DOHH2 (cell line): ENCODE results near the gene HRH4.

Source experiments
- H3F3A ChIP-seq: fragments of 200-600 bp; sonication (generic), shearing (Covaris generic); 2 replicates; pipeline ENCODE4 v1.6.0; 2016; ENCODE audit warnings: antibody characterized with exemption, mild to moderate bottlenecking; ENCODE audit not compliant: control insufficient read depth, insufficient read depth
- H3K27ac ChIP-seq: fragments of 200-600 bp; sonication (generic); 2 replicates; pipeline ENCODE4 v1.5.1; 2014; ENCODE audit warnings: low read depth, mild to moderate bottlenecking, low read length, moderate library complexity
- H3K27me3 ChIP-seq: fragments of 200-600 bp; sonication (generic); 2 replicates; pipeline ENCODE4 v1.6.1; 2014; ENCODE audit warnings: mild to moderate bottlenecking, low read length, mixed read lengths; ENCODE audit not compliant: control insufficient read depth
- H3K36me3 ChIP-seq: fragments of 200-600 bp; sonication (generic); 2 replicates; pipeline ENCODE4 v1.6.1; 2014; ENCODE audit warnings: mild to moderate bottlenecking, low read length, moderate library complexity, mixed read lengths; ENCODE audit not compliant: control insufficient read depth
- H3K4me1 ChIP-seq: fragments of 200-600 bp; sonication (generic); 2 replicates; pipeline ENCODE4 v1.6.1; 2014; ENCODE audit warnings: mild to moderate bottlenecking, low read length, mixed read lengths; ENCODE audit not compliant: control insufficient read depth
- H3K4me2 ChIP-seq: fragments of 200-600 bp; sonication (generic); 2 replicates; pipeline ENCODE4 v1.6.0; 2014; ENCODE audit warnings: mild to moderate bottlenecking, low read length, moderate library complexity
- H3K4me3 ChIP-seq: fragments of 200-600 bp; sonication (generic); 2 replicates; pipeline ENCODE4 v1.5.1; 2014; ENCODE audit warnings: mild to moderate bottlenecking, low read length, mixed read lengths
- H3K79me2 ChIP-seq: fragments of 200-600 bp; sonication (generic); 2 replicates; pipeline ENCODE4 v1.6.1; 2014; ENCODE audit warnings: mild to moderate bottlenecking, low read length, mixed read lengths; ENCODE audit not compliant: control insufficient read depth
- H3K9me2 ChIP-seq: fragments of 200-600 bp; sonication (generic); replicated peaks from 2 replicates; pipeline ENCODE4 v1.6.1; 2014; ENCODE audit warnings: mild to moderate bottlenecking, low read length, mixed read lengths; ENCODE audit not compliant: control insufficient read depth
- H3K9me3 ChIP-seq: fragments of 200-600 bp; sonication (generic); 2 replicates; pipeline ENCODE4 v1.6.1; 2014; ENCODE audit warnings: antibody characterized with exemption, low read length, mixed read lengths; ENCODE audit not compliant: control insufficient read depth, insufficient read depth
- H4K20me1 ChIP-seq: fragments of 200-600 bp; sonication (generic); 2 replicates; pipeline ENCODE4 v1.6.0; 2014; ENCODE audit warnings: low read depth, mild to moderate bottlenecking, antibody characterized with exemption, low read length, moderate library complexity; ENCODE audit not compliant: control insufficient read depth, insufficient read depth
- CTCF ChIP-seq: fragments of 200-600 bp; sonication (generic); IDR thresholded peaks from one replicate; pipeline ENCODE4 v1.5.1; 2014; ENCODE audit warnings: antibody characterized with exemption, mild to moderate bottlenecking, low read depth, low read length; ENCODE audit not compliant: poor library complexity, severe bottlenecking
- EZH2phosphoT487 ChIP-seq: fragments of 200-600 bp; sonication (generic); IDR thresholded peaks from 2 replicates; pipeline ENCODE4 v1.6.1; 2017; ENCODE audit warnings: borderline replicate concordance, mild to moderate bottlenecking, antibody characterized with exemption, low read length, moderate library complexity, mixed read lengths

Gene HRH4

GRCh38 chr18:24417480-24417879, 43.0 kb upstream of the HRH4 start:
- Histone ChIP-seq H3K9me3 (no peaks in the 10 kb centered on the region), H3K4me3 (no peak overlapping the region), H3K27ac (no peak overlapping the region), H3K4me1 (no peaks in the 10 kb centered on the region), H3K4me2 (no peak overlapping the region), H3K36me3 (no peaks in the 10 kb centered on the region), H3K9me2 (no peaks in the 10 kb centered on the region), H3F3A (no peaks in the 10 kb centered on the region), H4K20me1 (no peaks in the 10 kb centered on the region), H3K79me2 (no peaks in the 10 kb centered on the region), H3K27me3 (peaks cover 2% of the 10 kb centered on the region; the same call in 1 of the 2 replicates)
- no peak for TF ChIP-seq CTCF
- no peak for TF ChIP-seq EZH2phosphoT487

- no peaks in the 10 kb centered on the region for H3K79me2 ChIP-seq
- no peak overlapping the region for H3K4me2 ChIP-seq
- H3F3A ChIP-seq, result no peaks in the 10 kb centered on the region
- H3K4me1 ChIP-seq, result no peaks in the 10 kb centered on the region
- H3K27me3 ChIP-seq, result peaks cover 2% of the 10 kb centered on the region; the same call in 1 of the 2 replicates
- H3K36me3 ChIP-seq, result no peaks in the 10 kb centered on the region
- H3K9me2 ChIP-seq, result no peaks in the 10 kb centered on the region
- H3K4me3 ChIP-seq, result no peak overlapping the region
- no peak overlapping the region for H3K27ac ChIP-seq
- TF ChIP-seq CTCF (no peak), EZH2phosphoT487 (no peak)
- H4K20me1 ChIP-seq, result no peaks in the 10 kb centered on the region
- no peaks in the 10 kb centered on the region for H3K9me3 ChIP-seq
These were observed 39.9 kb upstream of the HRH4 start for GRCh38 chr18:24420551-24420950.

DNA sequence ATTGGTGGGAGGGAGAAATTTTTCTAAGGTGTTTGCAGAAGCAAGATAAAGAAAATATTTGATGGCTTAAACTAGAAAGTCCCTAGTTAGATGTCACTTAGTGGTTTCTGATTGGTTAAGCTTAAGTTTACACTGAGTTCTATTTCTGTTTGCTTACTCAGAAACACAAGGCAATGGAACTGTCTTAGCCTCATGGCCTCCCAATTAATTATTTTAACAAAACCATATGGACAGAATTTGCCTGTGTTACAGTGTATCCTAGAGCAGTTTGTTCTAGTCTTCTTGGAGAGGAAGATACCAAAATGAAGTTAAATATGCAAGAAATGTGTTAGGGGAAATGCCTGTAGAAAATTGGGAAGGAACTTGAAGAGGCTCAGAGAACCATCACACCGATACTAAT, 38.6 kb upstream of the HRH4 start:
- Histone ChIP-seq H3K4me1 (peaks cover 6% of the 10 kb centered on the region), H3K9me2 (no peaks in the 10 kb centered on the region), H4K20me1 (no peaks in the 10 kb centered on the region), H3K4me3 (no peak overlapping the region), H3K79me2 (no peaks in the 10 kb centered on the region), H3F3A (no peaks in the 10 kb centered on the region), H3K27ac (no peak overlapping the region), H3K27me3 (peaks cover 5% of the 10 kb centered on the region; the same call in 1 of the 2 replicates), H3K36me3 (no peaks in the 10 kb centered on the region), H3K4me2 (no peak overlapping the region), H3K9me3 (no peaks in the 10 kb centered on the region; the same call in 1 of the 2 replicates)
- TF ChIP-seq EZH2phosphoT487 (no peak), CTCF (no peak)
